ENCODE data around the gene GLO1.

The GLO1 gene

DNA sequence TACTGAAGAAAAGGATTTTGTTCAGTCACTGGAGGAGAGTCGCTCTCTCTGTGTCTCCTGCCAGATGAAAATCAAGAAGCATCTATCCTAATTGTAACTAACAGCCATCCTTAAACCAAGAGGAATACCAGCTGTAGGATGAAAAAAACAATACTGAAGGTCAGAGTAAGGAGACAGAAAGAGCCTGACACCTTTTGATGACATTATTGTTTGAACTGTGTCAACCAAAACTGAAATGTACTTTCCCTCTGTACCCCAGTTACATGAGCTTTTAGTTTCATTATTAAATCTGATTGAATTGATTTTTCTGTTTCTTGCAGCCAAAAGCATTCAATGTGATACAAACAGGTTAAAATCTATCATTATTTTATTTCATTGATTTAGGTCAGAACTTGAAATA is 46.0 kb downstream of the GLO1 start:
- DNase-seq = no peak

DNA sequence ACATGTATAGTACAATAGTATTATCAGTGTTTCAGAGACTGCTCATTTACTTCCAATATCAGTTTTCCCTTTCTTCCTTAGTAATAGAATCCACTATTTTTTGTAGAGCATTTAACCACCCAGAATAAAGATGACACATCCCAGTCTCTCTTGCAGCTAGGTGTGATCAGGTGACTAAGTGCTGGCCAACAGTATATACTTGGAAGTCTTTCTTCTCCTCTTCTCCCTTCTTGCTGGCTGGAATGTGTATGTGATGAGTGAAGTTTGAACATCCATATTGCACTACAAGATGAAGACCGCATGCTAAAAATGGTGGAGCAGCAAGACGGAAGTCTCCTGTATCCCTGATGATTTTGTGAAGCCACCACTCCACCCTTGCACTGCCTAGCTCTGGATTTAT is 48.7 kb downstream of the GLO1 start:
- DNase-seq = no peak

DNA sequence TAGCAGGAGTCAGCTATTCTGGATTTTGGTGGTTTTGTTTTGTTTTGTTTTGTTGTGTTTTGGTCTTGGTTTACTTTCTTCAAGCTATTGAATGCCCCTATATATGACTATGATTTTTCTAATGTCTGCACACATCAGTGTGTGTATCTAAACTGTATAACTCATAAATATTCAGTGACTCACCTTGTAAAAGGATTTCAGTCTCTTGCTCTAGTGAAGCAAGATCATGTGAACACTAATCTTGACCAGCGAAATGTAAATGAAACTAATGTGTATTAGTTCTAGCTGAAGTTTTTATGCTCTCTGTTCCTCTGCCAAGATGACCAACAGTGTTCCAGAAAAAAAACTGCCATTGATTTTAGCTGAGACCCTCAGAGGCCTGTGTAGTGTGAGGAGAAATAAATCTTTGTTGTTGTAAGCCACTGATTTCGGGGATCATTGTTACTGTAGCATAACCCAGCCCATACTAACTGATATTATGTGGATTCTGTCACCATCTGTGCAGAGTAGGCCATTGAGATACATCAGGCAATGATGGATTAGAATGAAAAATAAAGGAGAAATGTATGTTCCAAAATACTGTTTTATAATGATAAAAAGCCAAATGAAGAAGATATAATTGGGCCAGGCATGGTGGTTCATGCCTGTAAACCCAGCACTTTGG is 51.7 kb downstream of the GLO1 start:
- DNase-seq = no peak

DNA sequence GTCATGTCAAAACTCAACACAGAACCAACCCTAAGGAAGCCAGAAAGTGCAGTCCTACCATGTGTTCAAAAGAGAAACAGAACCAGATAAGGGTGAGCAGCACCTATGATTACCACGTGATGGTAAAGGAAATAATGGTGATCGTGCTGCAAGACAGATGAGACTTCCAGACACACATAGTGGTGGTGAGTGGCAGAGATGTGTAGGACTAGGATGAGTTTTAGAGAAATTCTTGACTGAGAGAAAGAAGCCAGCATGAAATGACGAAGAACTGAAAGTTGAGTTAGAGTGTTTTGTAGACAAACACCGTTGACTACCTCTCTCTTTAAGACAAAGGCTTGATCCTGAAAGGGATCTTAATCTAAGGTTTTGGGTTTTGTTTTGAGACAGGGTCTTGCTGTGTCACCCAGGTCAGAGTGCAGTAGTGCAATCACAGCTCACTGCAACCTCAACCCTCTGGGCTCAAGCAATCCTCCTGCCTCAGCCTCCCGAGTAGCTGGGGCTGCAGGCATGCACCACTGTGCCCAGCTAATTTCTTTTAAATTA is 52.7 kb downstream of the GLO1 start:
- no peak for DNase-seq

DNA sequence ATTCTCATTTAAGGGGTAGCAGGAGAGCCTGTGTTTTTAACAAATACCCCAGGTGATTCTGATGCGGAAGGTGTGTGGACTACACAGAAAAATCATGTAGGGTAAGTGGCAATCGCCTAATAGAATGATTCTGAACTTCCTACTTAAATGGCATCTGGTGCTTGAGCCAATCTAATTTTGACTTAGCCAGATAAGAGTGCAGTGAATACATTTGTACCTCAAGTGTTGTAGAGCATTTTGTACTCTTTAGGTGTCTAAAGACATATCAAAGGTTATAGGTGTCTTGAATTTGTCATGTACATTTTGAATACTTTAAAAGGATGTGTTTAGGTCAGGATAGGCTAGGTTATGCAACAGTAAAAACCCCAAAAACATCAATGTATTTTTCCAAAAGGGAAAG is 53.2 kb downstream of the GLO1 start:
- DNase-seq = no peak

DNA sequence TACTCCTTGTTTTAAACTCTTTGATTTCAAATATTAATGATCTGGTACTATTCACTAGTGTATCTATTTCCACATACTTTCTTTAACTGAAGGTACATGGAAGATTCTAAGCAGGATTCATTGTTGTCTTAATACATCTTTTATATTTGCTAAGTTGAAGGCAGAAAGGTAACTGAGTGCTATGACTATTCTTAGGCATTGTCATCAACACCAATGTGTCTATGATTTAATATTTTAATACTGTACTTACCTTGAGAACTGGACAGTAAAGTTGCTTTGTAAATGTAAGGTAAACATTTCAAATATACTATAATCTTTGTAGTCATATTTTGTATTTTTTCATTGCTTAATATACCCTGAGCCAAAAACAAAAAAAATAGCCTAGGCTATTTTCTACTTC is 54.3 kb downstream of the GLO1 start:
- no peak for DNase-seq

DNA sequence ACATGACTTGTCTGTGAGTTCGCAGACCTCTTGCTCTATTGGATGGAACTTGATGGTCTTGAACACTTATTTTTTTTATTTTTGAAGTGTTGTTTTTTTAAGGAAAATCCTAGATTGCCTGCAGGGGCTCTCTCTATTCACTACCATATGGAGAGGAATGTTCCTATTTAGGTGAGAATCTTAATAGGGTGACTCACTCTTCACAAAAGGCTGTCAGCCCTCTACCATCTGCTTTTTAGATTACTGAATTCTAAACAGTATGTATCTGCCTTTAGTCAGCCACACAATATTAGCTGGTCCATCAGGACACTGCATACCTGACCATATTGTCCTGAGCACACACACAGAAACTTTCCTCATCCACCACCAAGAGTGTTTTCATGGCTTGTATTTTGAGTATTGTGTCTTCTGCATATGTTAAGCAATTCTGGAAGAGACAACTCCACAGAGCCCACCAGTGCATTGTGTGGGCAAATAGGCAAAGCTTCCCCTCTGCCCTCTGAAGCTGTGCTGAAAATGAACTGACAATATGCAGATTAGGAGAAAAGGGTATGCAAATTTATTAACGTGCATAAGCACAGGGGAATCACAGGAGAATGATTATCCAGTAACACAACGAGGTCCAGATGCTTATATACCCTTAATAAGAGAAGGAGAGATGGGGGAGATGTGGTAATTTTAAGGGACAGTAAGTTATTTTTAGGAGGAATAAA is 56.6 kb downstream of the GLO1 start:
- DNase-seq = no peak

DNA sequence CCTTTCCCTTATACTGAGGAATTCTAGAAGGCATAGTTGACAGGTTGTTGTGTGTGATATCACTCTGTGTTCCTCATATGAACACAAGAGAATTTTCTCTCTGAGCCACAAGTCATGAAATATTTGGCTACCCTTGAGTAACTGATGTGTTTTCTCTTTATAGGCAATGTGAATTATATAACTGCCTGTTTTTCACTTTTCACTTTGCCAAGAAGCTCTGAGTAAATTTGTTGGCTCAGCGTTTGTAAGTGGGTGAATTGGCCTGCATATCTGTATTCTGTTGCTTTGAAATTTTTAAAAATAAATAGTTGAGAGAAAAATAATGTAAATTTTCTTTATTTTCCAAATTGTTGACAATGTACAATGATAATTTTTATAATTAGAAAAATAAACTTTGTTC is 58.0 kb downstream of the GLO1 start:
- no peak for DNase-seq

DNA sequence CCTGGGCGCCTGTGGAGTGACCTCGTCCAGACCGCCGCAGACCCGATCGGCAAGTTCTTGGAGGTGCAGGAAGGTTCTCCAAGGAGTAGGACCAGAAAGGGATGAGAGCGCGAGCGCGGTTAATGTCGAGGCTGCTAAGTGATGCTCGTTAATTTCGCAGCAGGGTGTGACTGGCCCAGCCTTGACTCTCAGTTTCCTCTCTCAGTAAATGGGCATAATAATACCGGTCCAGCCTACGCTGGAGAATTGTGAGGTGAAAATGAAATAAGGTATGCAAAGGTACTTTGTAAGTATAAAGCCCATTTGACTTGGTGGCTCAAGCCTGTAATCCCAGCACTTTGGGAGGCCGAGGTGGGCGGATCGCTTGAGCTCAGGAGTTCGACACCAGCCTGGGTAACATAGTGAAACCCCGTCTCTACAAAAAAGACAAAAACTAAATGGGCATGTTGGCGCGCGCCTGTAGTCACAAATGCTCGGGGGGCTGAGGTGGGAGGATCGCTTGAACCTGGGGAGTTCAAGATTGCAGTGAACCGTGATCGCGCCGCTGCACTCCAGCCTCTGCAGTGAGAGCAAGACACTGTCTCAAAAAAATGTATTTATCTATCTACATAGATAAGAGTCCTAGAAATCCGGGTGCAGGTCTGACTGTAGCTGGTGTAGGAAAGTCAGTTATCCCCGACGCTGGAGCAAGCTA is 62.6 kb downstream of the GLO1 start:
- DNase-seq = no peak

DNA sequence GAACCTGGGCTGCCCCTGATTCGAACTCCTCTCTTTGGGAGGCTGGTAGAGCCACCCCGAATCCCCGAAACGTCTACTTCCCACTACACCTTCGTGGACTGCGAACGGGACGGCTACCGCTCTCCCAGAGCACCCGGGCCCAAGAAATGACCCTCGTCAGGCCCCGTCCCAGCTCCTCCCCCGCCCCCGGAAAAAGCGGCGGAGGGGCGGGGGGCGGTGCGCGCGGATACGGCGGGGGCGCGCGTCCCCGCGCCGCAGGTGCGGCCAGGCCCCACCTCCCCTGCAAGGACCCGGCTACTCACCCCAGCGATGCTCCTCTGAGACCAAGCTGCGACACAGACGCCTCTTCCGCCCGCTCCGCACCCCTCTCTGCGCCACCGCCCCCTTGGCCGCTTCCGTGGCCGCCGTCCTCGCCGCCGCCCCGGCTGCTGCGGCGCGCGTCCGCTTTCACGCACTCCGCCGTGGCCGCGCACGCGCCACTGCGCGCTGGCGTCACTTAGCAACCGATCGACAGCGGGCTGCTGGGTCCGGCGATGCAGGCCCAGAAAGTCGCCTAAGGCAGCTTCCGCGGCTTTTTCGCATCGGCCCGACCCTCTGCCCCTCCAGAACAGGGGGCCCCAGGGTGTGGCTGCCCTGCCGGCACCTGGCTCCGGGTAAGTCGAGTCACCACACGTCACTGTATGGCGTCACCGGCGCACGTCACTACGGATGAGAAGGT is 63.3 kb downstream of the GLO1 start, which contains the start of gene BTBD9:
BTBD9 (minus strand) TSS at position 432 of the 718 bp plus-strand sequence.
- peak; percentile 48 to 82 for DNase-seq

DNA sequence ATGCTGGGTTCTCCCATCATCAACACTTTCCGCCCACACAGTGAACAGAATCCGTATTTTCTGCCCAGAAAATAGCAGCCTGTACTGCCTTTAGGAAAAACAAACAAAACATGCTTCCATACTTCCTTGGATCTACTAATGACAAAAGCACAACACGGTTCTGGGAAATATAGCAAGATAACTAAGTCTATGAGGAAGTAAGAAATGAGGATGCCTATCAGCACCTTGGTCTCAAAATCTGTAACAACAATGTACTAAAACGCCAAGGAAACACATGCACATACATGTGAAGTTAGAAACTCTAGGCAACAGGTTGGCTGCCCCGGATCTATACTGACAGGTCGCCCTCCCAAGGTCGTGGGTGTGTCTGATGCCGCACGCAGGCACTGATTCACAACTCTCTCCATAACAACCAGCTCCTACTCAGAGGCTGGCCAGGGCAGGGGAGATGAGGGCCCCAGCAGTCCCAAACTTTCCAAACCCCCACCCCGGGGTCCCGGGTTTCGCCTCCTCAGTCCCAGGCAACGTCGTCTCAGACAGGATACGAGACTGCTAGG is 63.9 kb downstream of the GLO1 start:
- DNase-seq = no peak

DNA sequence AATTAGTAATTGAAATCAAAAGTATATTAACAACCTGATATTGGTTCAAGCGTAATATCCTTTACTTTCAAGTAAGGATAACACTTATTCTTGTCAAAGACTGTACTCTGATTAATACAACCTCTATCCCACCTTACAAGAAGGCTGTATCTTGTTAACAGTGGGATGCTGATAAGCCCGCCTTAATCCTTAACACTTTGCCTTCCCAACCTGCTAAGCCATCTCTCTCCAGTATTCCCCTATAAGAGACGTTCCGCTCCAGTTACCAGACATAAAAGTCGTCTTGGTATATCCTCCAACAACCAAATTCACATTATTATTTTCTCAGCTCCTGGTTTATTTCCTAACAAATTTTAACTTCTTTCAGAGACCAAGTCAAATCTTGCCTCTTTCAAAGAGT is 65.2 kb downstream of the GLO1 start:
- DNase-seq = no peak

DNA sequence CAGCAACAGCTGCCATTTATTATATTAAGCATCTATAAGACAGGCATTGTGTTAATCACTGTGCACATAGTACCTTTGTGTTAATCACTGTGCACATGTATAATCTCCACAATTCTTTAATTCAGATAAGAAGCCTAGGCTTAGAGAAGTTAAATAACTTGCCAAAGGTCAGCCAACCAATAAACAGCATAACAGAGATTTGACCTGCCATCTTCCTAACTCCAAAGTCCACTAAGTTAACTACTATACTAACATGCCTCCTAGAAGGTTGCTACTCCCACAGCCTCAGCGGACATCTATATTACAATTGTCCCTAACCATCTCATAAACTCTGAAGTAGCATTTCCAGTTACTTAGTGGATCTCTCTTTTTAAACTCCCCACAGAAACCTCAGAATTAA is 66.9 kb downstream of the GLO1 start:
- DNase-seq = no peak

DNA sequence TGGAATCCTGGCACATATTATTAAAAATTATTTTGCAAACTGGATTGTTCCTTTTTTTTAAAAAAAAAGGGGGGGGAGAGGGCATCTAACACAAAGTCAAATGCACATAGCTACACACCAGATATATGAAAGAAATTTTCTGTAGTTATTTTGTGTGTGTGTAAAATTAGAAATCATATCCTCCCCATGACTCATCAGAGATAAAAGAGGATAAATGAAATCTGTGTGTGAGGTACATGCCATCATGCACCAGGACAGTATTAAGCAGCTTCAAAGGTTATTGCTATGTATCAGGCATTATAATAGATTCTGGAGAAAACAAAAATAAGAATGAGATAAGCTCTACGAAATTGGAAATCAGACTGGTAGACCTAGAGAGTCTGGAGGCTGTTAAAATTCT is 68.4 kb downstream of the GLO1 start:
- DNase-seq = no peak

DNA sequence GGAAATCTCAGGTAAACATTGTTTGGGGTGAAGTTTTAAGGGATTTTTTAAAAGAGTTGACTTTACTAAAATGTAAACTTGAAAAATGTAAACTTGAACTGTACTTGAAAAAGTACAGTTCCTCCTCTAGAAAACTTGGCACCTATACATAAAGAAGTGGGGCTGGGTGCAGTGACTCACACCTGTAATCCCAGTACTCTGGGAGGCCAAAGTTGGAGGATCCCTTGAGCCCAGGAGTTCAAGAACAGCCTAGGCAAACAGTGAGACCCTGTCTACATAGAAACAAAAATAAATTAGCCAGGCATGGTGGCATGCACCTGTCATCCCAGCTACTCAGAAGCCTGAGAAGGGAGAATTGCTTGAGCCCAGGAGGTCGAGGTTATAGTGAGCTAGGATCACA is 70.5 kb downstream of the GLO1 start:
- no peak for DNase-seq

DNA sequence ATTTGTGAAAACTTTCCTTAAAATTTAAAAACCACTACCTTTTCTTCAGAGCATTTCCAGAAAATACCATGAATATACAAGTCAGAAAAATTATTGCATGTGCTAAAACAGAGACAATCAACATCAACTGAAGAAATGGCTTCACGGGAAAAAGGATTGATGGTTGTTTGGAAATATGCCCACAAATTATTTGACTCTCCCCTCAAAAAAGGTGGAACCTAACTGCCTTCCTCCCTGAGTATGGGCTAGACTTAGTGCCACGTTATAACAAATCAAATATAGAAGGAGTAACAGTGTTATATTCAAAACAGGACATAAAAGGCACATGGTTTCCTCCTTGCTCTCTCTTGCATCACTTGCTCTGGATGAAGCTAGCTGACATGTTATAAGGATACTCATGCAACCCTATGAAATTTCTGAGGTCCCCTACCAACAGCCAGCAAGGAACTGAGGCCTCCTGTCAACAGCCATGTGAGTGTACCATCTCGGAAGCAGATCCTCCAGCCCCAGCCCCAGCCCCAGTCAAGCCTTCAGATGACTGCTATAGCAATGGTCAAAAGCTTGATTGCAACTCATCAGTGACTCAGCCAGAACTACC is 71.7 kb downstream of the GLO1 start:
- no peak for DNase-seq
